Keratinocyte (primary cell): ENCODE measurements around the gene ST6GAL1. TPM values are rescaled to one million over a fixed set of nuclear protein-coding genes. Genes with fewer than 3 reads are reported as not detected.

Experiments
- DNase-seq: peaks from one replicate; pipeline ENCODE4 v3.0.0-alpha.2; 2011; ENCODE audit warnings: low read depth, missing footprints, low spot score
- FAIRE-seq: peaks from 2 replicates; lab custom pipeline; 2011; peaks lifted over from hg19 to GRCh38; lab: Jason Lieb, UNC
- H2AFZ ChIP-seq: 2 replicates; pipeline ENCODE4 v1.6.0; 2012; ENCODE audit warnings: low read length, control low read depth, inconsistent platforms; ENCODE audit not compliant: control insufficient read depth
- H3K27ac ChIP-seq: 2 replicates; pipeline ENCODE4 v1.5.1; 2011; ENCODE audit warnings: low read length; ENCODE audit not compliant: control insufficient read depth, insufficient read depth
- H3K27me3 ChIP-seq: 3 replicates; pipeline ENCODE4 v1.6.0; 2011; ENCODE audit warnings: low read length; ENCODE audit not compliant: control insufficient read depth, insufficient read depth; ENCODE audit errors: extremely low read depth
- H3K36me3 ChIP-seq, 2 experiments: 2 replicates in 1 of 2; 3 replicates in 1 of 2; pipeline ENCODE4 v1.5.1; 2011; ENCODE audit warnings: low read length in 2 of 2, mild to moderate bottlenecking in 1 of 2; ENCODE audit not compliant: control insufficient read depth in 2 of 2, insufficient read depth in 2 of 2; ENCODE audit errors: extremely low read depth in 1 of 2
- H3K4me1 ChIP-seq: 3 replicates; pipeline ENCODE4 v1.5.1; 2011; ENCODE audit warnings: low read length; ENCODE audit not compliant: control insufficient read depth, insufficient read depth; ENCODE audit errors: extremely low read depth
- H3K4me2 ChIP-seq: 3 replicates; pipeline ENCODE4 v1.6.0; 2011; ENCODE audit warnings: low read depth, low read length; ENCODE audit not compliant: control insufficient read depth, insufficient read depth; ENCODE audit errors: extremely low read depth
- H3K4me3 ChIP-seq, 3 experiments: fragments of 200-600 bp in 1 of 3; sonication (generic) in 1 of 3; 2 replicates in 2 of 3; 3 replicates in 1 of 3; pipeline ENCODE4 v1.5.1; 2011 to 2016; ENCODE audit warnings: low read length in 3 of 3, mild to moderate bottlenecking in 3 of 3, control low read depth in 2 of 3, inconsistent platforms in 1 of 3, low read depth in 1 of 3, mixed read lengths in 1 of 3, mixed run types in 1 of 3, moderate library complexity in 1 of 3; ENCODE audit not compliant: control insufficient read depth in 2 of 3, insufficient read depth in 2 of 3; ENCODE audit errors: extremely low read depth in 1 of 3
- H3K79me2 ChIP-seq: 2 replicates; pipeline ENCODE4 v1.6.0; 2012; ENCODE audit warnings: low read length; ENCODE audit not compliant: control insufficient read depth, insufficient read depth
- H3K9ac ChIP-seq: 3 replicates; pipeline ENCODE4 v1.6.0; 2011; ENCODE audit warnings: low read length; ENCODE audit not compliant: control insufficient read depth, insufficient read depth; ENCODE audit errors: extremely low read depth
- H3K9me1 ChIP-seq: 3 replicates; pipeline ENCODE4 v1.6.0; 2011; ENCODE audit warnings: low read length; ENCODE audit not compliant: control insufficient read depth, insufficient read depth; ENCODE audit errors: extremely low read depth
- H3K9me3 ChIP-seq: 2 replicates; pipeline ENCODE4 v1.5.1; 2012; ENCODE audit warnings: low read depth, low read length; ENCODE audit not compliant: control insufficient read depth
- H4K20me1 ChIP-seq: 3 replicates; pipeline ENCODE4 v1.6.0; 2011; ENCODE audit warnings: low read length; ENCODE audit not compliant: control insufficient read depth, insufficient read depth; ENCODE audit errors: extremely low read depth
- EZH2 ChIP-seq: IDR thresholded peaks from one replicate; pipeline ENCODE4 v1.6.1; 2012; ENCODE audit warnings: inconsistent platforms, mild to moderate bottlenecking, low read length, moderate library complexity
- dilution Hi-C: fragments of 300-500 bp; cut with MboI; formaldehyde crosslinking; loops from one replicate; pipeline ENCODE4 v1.7.0; 2020; ENCODE audit warnings: low sequenced_read_pairs; ENCODE audit not compliant: extremely low pct_ligation_motif_present
- polyA plus RNA-seq, 5 experiments: library from polyadenylated mRNA; depleted of rRNA in 3 of 5; stranded (reverse) in 3 of 5; stranded (forward) in 1 of 5; unstranded in 1 of 5; fragments of >200 nt; gene quantifications; 1 replicate in 1 of 5; 2 replicates in 3 of 5; 3 replicates in 1 of 5; pipeline versions ENCODE4 v1.2.1 to v1.2.3, GENCODE V29; 2011 to 2012; ENCODE audit warnings: missing spikeins in 2 of 5, low read depth in 1 of 5, low replicate concordance in 1 of 5
- TF ChIP-seq, protein P1 (sequence below), 3 experiments: IDR thresholded peaks in 1 of 3; conservative IDR thresholded peaks in 1 of 3; optimal IDR thresholded peaks in 1 of 3; 2 replicates in 2 of 3; 3 replicates in 1 of 3; pipeline versions ENCODE3 to v1.5.1; 2011; ENCODE audit warnings: low read length in 3 of 3, mild to moderate bottlenecking in 3 of 3, moderate library complexity in 2 of 3, control low read depth in 1 of 3, inconsistent platforms in 1 of 3; ENCODE audit not compliant: insufficient read depth in 2 of 3; ENCODE audit errors: extremely low read depth in 1 of 3

Gene ST6GAL1
- polyA plus RNA-seq, 1 donor (not counting 4 experiments of a cell fraction or from before 2014, with no cell fraction given), result 7.5 TPM

DNA sequence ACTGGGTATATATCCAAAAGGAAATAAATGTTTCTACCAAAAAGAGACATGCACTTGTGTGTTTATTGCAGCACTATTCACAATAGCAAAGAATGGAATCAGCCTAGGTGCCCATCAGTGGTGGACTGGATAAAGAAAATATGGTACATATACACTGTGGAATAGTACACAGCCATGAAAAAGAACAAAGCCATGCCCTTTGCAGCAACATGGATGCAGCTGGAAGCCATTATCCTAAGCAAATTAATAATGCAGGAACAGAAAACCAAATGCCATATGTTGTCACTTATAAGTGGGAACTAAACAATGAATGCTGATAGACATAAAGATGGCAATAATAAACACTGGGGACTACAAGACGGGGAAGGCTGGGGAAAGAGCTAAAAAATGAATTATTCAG is 106.1 kb downstream of the ST6GAL1 start:
- Histone ChIP-seq H3K36me3 (no peaks in the 10 kb centered on the region), H3K27ac (no peak overlapping the region), H3K4me1 (peaks cover 9% of the 10 kb centered on the region), H3K9me3 (no peaks in the 10 kb centered on the region), H3K9ac (no peak overlapping the region), H2AFZ (no peak overlapping the region), H3K4me2 (no peak overlapping the region), H3K27me3 (no peaks in the 10 kb centered on the region), H3K4me3 (no peak overlapping the region), H4K20me1 (no peaks in the 10 kb centered on the region), H3K79me2 (no peaks in the 10 kb centered on the region), H3K9me1 (no peaks in the 10 kb centered on the region)
- TF ChIP-seq EZH2, result no peak
- TF ChIP-seq, protein P1, sequence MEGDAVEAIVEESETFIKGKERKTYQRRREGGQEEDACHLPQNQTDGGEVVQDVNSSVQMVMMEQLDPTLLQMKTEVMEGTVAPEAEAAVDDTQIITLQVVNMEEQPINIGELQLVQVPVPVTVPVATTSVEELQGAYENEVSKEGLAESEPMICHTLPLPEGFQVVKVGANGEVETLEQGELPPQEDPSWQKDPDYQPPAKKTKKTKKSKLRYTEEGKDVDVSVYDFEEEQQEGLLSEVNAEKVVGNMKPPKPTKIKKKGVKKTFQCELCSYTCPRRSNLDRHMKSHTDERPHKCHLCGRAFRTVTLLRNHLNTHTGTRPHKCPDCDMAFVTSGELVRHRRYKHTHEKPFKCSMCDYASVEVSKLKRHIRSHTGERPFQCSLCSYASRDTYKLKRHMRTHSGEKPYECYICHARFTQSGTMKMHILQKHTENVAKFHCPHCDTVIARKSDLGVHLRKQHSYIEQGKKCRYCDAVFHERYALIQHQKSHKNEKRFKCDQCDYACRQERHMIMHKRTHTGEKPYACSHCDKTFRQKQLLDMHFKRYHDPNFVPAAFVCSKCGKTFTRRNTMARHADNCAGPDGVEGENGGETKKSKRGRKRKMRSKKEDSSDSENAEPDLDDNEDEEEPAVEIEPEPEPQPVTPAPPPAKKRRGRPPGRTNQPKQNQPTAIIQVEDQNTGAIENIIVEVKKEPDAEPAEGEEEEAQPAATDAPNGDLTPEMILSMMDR (optimal IDR thresholded peaks at IDR 0.05 in 1 of 3, IDR thresholded peaks at IDR 0.05 in 1 of 3, conservative IDR thresholded peaks at IDR 0.05 in 1 of 3; ENCODE audit: extremely low read depth in 1 of 3, insufficient read depth in 2 of 3, low read length in 3 of 3), result no peak
- DNase-seq, result no peak
- no peak for FAIRE-seq
- dilution Hi-C loops, result no loop called here

DNA sequence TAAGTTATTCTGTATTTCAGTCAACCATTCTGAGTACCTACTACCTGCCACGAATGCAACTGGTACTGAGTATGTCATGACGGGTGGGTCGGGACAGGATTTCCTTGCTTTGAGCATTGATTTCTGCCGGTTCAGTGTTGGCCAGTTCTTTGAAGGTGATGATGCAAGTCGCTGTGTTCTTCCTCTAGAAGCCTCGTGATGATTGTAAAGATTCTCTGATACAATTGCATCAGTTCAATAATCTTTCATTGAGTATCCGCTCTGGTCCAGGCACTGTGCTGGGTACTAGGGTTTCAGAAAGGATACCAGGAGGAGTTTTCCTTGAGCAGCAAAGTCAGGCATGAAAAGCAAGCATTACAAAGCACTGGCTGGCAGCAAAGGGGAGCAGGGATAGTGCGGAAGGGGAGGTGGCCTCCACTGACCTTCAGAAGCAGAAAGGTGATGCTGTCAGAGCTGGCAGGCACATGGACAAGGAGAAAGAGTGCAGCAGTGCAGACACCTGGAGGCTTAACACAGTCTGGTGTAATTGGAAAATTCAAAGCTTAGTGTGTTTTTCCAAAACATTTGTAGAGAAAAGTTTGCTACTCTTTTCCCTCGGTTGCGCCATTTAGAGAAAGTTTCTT is 108.9 kb downstream of the ST6GAL1 start:
- no peak for FAIRE-seq
- Histone ChIP-seq H3K4me1 (peaks cover 9% of the 10 kb centered on the region), H3K27me3 (no peaks in the 10 kb centered on the region), H2AFZ (no peak overlapping the region), H4K20me1 (no peaks in the 10 kb centered on the region), H3K79me2 (no peaks in the 10 kb centered on the region), H3K9me1 (no peaks in the 10 kb centered on the region), H3K4me3 (no peak overlapping the region), H3K4me2 (no peak overlapping the region), H3K27ac (no peak overlapping the region), H3K9me3 (no peaks in the 10 kb centered on the region), H3K9ac (no peak overlapping the region), H3K36me3 (no peaks in the 10 kb centered on the region)
- TF ChIP-seq, protein P1 (optimal IDR thresholded peaks at IDR 0.05 in 1 of 3, IDR thresholded peaks at IDR 0.05 in 1 of 3, conservative IDR thresholded peaks at IDR 0.05 in 1 of 3; ENCODE audit: extremely low read depth in 1 of 3, insufficient read depth in 2 of 3, low read length in 3 of 3), result no peak
- TF ChIP-seq EZH2, result no peak
- no peak for DNase-seq
- dilution Hi-C loops, result no loop called here
